Measurements from ENCODE around the gene AGPAT3.

Gene AGPAT3

DNA sequence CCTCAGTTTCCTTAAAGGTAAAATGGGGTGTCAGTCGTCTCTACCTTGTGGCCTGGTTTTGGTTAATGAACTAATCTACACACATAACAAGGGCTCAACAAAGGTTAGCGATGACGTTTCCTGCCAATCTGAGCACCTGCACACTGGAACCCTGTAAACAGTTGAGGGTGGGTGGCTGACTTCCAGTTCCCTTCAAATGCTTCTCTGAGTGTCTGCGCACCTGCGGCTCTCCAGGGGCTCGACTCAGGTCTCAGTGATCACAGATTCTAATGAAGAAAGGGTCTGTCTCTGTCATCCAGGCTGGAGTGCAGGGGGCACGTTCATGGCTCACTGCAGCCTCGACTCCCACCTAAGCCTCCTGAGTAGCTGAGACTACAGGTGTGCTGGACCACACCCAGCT lies 3.3 kb upstream of the AGPAT3 start:
- no peak for DNase-seq

DNA sequence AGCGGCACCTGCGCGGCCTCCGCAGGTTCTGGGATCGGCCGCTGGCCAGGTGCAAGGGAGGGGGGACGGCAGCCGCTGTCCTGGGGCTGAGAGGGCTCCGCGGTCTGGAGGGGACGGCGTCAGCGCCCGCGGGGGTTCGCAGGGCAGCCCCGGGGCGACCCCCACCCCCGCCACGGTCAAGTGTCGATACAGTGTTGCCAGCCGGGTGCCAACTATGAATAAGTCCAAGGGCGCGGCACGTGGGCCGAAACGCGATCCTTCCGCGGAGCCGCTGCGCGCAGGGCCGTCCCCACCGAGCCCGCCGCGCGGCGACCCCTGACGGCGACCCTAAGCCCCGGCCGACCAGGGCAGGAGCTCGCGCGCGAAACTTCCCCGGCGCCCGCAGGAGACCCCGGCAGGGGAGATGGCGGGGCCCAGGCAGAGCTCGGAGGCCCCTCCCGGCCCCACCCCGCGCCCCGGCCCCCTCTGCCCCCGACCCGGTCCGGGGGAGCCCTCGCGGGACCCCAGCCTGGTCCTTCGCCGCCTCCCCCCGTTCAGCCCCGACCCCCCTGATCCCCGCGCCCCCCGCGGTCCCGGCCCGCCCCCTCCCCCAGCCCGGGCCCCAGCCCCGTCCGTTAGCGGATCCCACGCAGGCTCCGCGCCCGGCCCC lies 586 bp upstream of the AGPAT3 start:
- peak in 3 of 56 donors; percentile 24 to 31 (median 27) for DNase-seq

DNA sequence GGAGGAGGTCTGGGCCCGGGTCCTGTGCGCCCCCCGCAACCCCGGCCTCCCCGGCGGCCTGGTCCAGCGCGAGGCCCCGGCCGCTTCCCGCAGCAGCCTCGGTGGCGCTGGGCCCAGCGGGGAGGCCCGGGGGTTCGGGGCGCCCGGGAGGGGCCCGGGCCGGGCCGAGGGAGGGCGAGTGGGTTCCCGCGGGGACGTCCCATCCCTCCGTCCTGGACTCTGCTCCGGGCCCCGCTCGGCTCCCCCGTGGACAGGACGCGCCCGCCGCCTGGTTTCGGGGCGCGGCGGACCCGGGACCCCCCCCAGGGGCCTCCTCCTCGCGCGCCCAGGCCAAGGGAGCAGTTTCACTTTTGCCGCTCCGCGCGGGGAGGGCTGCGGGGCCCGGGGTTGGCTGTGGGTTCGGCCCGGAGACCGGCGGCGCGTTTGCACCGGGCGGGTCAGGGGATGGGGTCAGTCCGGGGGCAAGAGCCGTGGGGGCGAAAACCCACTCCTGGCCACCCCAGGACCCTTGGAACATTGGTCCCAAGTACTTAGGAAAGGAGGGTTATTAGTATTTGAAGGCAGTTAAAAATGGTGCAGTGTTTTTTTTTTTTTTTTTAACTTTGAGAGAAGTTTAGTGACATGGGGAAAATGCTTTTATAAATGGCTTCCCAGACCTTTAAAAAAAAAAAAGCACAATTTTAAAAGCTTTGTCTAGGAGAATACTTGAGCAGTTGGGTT lies 677 bp downstream of the AGPAT3 start:
- DNase-seq: peak in 6 of 56 donors; percentile 11 to 52 (median 25)

DNA sequence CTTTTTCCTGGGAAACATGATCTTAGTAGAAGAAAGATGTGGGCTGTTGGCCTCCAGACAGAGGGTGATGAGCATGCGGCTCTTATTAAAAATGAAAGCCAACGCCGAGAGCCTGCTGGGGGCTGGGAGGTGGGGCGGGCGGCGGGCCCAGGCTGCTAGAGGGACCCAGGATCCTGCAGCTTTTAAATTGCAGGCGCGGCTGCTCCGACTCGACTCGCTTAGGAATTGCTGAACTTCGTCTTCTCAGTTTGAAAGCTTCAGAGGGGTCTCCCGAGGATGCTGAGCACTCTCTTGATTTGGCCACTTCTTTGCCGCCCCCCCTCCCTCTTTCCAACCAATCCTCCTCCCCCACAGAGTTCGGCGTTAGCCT lies 1.2 kb downstream of the AGPAT3 start:
- peak in 13 of 56 donors; percentile 12 to 61 (median 27) for DNase-seq

DNA sequence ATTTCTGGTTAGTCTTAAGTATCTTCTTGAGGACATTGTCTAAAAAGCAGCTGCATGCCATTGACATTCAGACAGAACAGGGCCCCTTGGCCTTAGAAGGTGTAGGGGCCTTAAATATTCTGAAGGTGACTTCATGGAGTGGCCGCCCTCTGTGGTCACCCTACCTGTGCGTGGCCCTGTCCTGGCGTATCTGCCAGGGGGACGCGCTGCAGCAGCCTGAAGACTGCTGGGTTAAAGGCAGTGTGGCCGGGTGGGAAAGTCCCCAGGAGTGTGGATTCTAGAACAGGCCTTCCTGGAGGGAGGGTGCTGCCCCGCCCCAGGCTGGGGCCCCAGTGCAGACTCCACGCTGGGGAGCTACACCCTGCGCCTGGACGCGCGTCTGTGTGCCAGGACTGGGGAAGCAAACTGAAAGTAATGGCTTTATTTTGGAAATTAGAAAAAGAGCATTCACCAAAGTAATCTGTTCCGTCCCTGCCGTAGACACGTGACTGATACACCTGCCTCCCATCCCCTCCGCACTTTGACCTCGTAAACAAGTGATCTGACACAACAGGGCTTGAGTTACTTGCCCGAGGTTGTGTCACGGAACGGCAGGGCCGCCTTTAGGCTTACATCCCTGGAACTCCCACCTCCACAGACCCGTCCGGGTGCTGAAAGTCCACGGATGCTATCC lies 1.8 kb downstream of the AGPAT3 start:
- DNase-seq: peak in 1 of 56 donors; percentile 41

DNA sequence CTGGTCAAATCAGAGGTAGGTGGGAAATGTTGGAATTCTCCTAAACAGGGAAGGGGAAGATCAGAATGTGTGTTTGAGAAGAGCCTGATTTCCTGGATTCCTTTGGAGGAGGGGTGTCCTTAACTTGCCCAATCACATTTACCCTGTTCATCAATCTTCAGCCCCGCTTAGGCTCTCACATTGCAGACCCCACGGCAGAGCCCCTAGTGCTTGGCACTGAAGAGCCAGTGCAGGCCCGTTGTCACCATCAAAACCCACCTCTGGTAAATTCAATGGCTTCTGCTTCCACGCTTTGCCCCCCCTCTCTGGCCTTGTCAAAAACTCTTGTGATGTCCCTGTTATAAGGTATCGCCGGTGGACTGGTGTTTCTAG lies 2.3 kb downstream of the AGPAT3 start:
- DNase-seq: no peak

DNA sequence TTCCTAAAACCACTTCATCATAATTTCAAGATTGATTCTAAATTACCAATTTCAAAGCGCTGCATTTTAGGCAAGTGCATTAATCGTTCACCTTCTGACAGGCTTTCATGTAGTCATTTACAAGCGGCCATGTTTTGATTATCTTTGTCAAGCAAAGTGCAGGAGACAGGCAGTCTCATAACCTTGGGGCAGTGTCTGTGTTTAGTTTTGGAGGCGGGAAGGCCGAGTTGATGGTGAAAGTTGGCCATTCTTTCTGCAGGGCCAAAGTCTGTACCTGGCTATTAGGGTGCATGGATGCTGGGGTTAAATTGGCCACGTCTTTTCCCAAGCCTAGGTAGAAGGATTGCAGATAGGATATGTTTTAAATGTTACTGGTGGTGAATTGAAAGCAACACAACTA lies 2.9 kb downstream of the AGPAT3 start:
- no peak for DNase-seq

DNA sequence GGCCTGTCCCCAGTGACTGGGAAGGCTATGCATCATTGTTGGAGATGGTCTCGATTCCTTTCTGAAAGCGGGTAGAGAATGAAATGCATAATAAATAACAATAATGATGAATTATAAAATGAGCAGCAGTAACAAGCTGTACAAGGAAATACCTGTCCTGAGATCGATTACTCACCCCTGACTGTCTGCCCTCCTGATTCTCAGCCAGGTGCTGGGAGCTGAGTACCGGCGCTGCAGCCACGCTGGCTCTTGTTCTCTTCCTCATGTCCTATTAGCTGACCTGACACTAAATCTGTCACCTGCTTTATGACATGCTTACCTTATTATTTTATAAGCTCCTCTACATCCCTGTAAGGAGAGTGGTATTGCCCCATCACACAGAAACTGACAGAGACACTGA lies 3.4 kb downstream of the AGPAT3 start:
- DNase-seq: no peak

DNA sequence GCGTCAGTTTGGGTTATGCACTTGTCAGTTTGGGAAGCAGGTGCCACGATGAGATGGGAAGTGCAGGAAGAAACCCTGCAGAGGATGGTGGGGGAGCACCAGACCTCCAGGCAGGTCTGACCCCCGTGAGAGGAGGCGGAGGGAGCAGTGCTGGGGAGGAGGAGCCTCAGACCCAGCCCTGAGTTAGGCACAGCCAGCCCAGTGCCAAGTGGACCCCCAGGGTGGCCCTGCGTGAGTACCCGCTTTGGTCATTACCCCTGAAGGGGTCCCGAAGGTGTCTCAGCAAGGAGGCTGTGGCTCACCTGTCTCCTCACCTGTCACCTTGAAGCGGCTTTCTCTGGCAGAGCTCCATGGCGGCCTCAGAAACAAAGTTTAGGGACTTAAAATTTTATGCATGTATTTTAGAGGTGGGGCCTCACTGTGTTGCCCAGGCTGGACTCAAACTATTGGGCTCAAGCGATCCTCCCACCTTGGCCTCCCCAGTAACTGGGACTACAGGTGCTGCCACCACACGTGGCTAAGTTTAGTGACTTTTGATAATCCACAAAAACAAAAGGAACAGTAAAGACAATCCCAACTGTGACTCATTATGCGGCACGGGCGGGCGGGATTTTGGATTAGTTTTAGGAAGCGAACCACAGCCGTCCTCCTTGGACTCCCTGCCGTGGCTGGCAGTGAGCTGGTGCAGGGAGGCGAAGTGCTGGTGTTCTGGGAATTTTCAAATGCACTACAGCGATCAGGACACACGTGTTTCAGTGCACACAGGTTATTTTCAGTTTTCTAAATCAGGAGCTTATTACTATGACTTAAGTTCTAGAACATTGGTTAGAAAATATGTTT lies 4.7 kb downstream of the AGPAT3 start:
- peak in 1 of 56 donors; percentile 15 for DNase-seq

DNA sequence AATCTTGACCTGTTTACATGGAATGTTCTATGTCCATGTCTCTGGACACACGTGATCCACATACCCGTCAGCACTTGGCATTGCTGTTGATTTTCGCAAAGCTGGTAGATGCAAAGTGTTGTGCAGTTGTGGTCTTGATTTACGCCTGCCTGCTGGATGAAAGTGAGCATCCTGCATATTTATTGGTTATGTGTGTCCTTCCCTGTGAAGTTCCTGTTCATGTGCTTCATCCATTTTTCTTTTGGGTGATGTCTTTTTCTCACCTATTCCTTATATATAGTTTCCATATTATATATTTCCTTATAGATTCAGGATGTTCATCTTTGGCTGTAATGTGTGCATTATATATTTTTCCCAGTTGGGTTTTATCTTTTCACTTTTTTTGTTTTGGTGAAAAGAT lies 6.5 kb downstream of the AGPAT3 start:
- DNase-seq: no peak

DNA sequence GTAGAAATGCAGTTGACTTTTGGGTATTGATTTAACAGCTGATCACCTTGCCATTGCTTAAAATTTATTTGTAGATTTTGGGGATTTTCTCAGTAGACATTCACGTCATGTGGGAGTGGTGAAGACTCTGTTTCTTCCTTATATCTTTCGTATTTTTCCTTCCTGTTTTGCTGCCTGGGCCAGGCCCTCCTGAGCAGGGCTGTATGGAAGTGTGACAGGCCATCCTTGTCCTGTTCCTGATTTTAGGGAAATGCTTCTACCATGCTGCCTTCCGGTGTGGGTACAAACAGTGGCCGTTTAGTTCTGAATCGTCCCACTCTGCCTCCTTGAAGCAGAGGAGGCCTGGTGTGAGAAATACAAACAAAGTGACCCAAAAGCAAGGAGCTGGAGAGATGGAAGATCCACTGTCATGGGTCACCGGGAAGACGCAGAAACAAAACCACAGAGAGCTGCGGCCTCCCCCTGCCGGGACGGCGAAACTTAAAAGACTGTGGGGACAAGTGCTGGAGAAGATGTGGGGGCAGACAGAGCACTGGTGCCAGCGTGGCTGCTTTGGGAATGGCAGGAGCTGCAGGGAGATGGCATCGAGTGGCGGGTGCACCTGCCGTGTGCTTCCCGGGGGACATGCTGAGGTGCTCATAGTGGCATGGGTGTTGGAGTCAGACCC lies 7.6 kb downstream of the AGPAT3 start:
- DNase-seq: no peak

DNA sequence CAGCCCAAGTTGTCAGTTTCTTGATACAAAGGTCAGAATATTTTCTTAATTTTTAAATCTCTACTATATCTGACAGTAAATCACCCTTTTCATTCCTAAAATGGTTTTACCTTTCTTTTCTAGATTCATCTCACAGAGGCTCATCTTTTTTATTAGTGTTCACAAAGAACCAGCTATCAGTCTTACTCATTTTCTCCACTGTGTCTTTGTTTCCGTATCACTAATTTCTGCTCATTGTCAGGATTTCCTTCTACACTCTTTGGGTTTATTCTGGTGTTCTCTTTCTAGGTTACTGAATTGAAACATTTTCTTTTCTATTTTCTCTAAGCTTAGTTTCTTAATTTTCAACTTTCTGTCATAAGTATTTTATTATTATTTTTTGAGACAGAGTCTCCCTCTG lies 8.7 kb downstream of the AGPAT3 start:
- DNase-seq: no peak

DNA sequence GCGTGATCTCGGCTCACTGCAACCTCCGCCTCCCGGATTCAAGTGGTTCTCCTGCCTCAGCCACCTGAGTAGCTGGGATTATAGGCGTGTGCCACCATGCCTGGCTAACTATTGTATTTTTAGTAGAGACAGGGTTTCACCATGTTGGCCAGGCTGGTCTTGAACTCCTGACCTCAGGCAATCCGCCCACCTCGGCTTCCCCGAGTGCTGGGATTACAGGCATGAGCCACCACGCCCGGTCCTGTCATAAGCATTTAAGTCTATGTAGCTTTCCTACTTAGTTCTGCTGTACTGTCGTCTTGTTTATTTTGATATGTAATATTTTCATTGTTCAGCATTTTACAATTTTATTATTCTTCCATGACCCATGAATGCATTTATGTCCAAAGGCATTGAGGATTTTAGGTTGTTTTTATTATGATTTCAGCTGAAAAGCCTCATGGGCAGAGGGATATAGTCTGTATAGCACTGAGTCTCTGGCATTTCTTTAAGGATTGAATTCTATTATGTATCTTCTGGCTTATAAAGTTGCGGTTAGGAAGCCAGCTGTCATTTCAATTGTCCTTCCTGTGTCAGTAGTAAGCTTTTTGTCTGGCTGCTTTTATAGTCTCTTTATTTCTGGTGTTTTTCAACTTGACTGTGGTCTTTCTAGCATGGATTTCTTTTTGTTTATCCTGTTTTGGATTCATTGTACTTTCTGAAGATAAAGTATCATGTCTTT lies 9.2 kb downstream of the AGPAT3 start:
- no peak for DNase-seq

DNA sequence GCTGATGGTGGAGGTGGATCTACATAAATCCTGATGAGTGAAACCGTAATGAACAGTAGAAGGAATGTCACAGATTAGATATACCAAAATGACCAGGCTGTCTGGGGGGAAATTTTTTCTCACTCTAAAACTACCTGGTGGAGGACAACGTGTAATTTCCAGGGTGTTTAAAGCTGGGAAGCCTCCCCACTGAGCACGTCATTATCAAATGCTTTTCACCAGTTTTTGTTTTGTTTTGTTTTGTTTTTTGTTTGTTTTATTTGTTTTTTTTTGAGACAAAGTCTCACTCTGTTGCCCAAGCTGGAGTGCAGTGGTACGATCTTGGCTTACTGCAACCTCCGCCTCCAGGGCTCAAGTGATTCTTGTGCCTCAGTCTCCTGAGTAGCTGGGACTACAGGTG lies 11.6 kb downstream of the AGPAT3 start:
- no peak for DNase-seq

DNA sequence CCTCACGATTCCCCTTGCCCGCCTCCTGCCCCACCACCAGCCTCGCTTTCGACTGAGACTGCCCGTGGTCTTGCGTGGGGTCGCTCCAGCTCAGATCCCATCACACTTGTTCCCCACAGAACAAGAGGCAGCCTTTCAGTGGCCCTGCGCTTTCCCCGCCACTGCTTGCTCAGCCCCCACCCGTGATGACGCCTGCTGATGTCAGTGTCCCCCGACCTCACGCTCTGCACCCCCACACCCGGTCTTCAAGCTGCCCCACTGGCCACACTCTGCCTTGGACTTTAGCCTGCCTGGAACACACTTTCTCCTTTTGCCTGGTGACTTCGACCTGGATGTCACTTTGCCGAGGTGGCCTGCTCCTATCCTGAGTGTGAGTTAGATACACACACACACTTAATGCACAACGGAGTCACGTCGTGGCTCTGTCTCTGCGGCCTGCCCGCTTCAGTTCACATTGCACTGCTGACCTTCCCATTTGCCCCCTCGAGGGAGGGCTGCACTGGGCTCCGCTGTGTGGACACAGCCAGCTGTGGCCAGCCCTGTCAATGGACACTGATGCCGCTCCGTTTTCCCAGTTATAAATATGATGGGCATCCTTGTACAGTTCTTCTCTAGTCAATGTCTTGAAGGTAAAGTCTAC lies 13.0 kb downstream of the AGPAT3 start:
- no peak for DNase-seq

DNA sequence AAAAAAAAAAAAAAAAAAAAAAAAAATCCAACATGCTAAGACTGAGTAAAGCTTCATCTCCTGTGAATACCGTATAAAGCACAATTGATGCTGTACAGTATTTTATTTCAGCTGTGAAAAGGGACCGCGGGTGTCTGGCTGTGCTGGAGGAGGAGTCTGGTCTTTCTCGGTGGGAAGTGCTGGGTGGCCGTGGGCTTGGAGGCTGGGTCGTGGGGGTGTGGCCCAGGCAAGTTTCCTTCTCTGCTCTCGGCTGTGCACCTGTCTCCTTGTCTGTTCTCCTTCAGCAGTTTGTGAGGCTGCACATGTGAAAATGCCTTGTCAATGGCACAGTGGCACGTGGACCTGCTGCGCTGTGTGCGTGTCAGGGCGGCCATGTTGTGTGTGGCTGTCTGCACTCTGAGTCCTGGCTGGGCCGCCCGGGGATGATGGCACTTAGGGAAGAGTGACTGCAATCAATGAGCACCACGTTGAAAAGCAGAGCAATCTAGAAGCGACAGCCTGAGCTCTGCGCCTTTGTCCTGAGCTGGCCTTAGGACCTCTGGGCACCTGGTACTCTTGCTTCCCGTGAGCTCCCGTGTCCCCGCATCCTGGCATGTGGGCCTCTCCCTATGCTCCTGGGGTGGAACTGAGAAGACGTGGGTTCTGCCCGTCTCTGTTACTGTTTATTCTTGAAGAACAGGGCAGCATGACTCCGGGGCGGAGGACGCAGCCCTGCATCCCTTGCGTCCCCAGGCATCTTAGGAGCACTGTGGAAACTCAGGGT lies 14.5 kb downstream of the AGPAT3 start:
- no peak for DNase-seq

DNA sequence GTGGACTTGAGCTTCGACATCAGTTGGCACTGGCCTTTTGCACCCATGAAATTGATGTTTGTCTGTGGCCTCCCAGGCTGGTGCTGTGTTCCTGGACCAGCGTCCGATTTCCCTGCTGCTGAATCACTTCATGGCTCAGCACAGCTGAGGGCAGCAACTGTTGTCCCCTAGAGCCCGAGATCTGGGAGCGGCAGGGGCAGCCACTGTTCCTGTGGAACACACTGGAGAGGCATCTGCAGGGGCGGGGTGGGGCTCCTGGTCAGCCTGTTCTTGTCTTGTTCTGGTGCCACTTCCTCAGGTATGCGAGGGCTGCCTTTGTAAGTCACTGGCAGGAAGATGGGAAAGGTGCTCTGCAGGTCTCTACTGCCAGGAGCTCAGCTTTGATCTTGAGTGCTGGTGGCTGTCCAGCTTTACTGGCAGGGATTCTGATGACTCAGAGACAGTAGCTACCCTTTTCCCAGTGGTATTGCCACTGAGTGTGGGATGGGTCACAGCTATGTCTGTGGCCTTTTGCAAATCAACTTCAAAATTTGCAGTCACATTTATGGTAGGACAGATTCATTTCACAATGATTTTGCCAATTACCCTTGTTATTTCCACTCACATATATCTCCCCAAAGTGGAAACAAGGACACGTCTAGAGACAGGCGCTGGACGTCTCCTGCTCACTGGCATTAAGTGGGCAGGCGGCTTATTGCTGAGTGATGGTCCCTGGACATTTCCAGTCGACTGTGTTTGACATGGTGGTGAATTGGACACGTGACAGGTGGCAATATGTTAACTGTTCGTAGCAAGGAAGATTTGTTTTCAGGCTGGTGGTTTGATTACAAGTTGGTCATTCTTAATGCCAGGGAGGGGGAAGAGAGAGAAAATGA lies 15.3 kb downstream of the AGPAT3 start:
- peak in 2 of 56 donors; percentile 15 to 47 for DNase-seq

DNA sequence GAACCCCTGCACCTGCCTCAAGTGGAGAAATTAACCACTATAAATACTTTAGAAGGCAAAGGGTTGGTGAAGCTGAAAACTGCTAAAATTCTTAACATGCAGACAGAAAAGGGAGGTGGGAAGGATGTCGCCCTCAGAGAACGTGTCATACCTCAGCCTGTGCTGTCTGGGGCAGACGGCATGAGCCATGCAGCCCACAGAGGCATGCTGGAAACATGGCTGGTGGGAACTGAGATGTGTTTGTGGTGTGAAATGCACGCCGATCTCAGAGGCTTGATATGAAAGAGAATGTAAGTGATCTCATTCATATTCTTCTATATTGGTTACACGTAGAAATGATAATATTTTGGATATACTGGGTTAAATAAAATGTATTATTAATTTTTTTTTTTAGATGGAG lies 16.3 kb downstream of the AGPAT3 start:
- peak in 1 of 56 donors; percentile 7 for DNase-seq

All from nucleus accumbens (tissue), 56 donors.